GM19025 (cell line): ENCODE measurements around the gene TUBG1.
"Not testable (repeated sequence)": the region's sequence is repeated elsewhere in the genome, so short reads cannot be mapped to it uniquely, and the experiment has no call there.

Source experiments
- ATAC-seq: cut with Tn5 transposase; IDR thresholded peaks from one replicate; pipeline ENCODE4 v1.9.1; 2021; ENCODE audit warnings: mild to moderate bottlenecking, low read depth, moderate library complexity; ENCODE audit not compliant: unreplicated experiment

Gene TUBG1

DNA sequence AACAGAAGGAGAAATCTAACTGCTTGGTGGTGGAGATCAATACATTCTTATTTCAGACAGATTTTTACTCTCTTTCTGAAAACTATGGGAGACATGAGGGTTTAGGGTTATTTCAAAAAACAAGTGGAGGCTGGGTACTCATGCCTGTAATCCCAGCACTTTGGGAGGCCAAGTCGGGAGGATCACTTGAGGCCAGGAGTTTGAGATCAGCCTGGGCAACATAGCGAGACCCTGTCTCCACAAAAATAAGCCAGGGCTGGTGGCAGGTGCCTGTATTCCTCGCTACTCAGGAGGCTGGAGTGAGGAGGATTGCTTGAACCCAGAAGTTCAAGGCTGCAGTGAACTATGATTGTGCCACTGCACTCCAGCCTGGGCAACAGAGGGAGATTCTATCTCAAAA, 12.5 kb downstream of the TUBG1 start:
- not testable (repeated sequence) for ATAC-seq

- no peak for ATAC-seq
Measured at GRCh38 chr17:42623271-42623670, 13.8 kb downstream of the TUBG1 start.

DNA sequence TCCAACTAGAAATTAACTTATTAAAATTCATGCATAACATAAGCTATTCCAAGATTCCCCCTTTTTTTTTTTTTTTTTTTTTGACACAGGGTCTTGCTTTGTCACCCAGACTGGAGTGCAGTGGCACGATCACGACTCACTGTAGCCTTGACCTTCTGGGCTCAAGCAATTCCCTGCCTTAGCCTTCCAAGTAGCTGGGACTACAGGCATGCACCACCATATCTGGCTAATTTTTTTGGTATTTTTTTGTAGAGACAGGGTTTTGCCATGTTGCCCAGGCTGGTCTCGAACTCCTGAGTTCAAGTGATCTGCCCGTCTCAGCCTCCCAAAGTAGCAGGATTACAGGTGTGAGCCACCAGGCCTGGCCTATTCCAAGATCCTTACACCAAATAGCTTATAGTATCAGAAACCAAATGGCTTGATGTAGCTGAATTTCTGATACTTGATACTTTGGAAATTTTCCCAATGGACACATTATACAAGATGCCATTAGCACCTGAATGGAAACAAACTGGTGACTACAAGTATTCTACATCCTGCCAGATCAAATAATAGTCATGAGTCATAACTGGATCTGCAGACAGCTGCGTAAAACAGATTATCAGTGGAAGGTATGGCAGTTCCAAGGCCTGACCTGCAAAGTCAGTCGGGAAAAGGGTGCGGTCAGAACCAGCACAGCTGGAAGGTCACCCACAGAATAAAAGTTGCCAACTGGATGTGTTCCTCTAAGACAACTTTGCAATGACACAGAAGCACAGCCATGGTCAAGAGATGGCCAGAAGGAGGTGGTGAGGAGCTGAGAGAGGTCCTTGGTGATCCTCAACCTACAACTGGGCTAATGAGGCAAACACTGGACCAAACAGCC, 14.5 kb downstream of the TUBG1 start:
- no peak for ATAC-seq

GRCh38 chr17:42627032-42627764, 17.7 kb downstream of the TUBG1 start:
- not testable (repeated sequence) for ATAC-seq

DNA sequence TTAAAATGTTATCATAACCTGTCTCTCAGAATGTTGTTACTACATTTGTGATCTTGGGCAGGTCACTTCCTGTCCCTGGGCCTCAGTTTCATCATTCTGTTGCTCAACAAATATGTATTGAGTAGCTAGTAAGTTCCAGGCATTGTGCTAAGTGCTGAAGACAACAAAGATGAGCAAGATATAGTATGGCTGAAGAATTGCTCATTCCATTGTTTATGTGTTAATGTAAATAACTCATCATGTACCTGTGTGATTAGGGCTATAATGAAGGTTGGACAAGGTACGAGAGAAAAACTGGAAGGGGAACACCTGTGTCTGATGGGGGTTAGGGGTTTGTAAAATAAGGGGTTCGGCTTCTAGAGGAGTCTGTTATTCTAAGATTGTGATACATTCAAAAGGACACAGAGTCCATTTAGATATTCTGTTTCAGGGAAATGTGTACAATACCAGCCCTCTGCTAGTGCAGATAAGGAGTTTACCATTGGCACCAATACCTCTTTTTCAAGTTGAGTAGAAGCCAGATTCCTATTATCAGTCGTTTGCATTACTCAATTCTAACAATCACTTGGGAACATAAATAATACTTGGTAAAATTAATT, 20.0 kb downstream of the TUBG1 start:
- ATAC-seq, result no peak

GRCh38 chr17:42632949-42633444, 23.5 kb downstream of the TUBG1 start:
- no peak for ATAC-seq

GRCh38 chr17:42639525-42640113, 30.1 kb downstream of the TUBG1 start:
- no peak for ATAC-seq

GRCh38 chr17:42640121-42640520, 30.6 kb downstream of the TUBG1 start:
- no peak for ATAC-seq

DNA sequence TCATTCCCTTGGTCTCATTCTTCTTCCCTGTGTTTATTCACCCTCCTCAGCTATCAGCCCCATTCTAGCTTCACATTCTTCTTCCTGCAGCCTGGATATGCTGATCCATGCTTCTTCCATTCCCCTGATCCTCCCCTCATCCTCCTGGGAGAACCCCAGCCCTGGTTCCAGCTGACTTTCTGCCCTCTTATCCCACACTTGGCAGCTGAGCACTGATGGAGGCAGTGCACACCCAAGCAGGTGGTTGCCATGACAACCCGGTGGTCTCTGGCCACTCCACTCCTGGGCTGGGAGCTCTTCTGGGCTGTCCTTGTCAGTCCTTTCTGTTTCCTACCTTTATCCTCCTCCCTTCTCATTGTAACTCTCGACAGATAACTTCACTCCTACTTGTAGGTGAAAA, 32.9 kb downstream of the TUBG1 start:
- no peak for ATAC-seq

- no peak for ATAC-seq
Measured at GRCh38 chr17:42647778-42648177, 38.3 kb downstream of the TUBG1 start.

DNA sequence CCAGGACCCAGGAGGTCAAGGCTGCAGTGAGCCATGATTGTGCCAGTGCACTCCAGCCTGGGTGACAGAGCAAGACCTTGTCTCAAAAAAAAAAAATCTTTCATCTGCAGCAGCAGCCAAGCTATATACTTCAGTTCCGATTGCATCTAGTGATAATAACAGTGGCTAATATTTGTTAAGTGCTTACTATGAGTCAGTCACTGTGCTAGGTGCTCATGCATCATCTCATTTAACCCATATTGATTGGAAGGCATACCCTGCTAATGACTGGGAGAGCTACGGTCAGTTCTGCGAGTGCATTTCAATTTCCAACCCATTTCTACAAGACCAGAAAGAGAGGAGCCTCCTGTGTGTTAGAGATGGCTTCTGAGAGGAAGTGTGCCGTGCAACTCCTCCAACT, 41.9 kb downstream of the TUBG1 start:
- ATAC-seq, result no peak

- no peak for ATAC-seq
Measured at GRCh38 chr17:42653179-42654124, 44.0 kb downstream of the TUBG1 start.

DNA sequence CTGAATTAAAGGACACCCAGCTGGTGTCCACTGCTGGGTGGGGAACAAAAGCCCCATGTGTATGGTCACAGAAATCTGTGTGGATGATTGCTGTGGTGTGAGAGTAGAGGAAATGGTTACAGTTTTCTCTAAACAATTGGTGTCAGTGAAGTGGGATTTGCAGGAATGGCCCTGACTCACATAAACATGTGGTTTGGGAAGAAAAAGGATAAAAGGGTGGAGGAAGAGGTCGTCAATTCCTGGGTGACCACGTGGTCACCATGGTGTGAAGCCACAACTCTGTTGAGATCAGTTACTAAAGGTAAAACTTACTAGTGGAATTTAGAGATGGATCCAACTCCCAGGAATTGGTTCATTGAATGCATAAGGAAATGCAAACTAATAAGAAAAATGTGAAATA, 46.0 kb downstream of the TUBG1 start:
- ATAC-seq, result no peak

GRCh38 chr17:42657824-42658588, 48.5 kb downstream of the TUBG1 start:
- no peak for ATAC-seq

GRCh38 chr17:42659079-42659931, 49.8 kb downstream of the TUBG1 start, which contains the start of gene TUBG2:
TSS of gene TUBG2 (plus strand) at chr17:42659284. CDS start at chr17:42659504, 220 bp downstream.
- peak; percentile 45 for ATAC-seq

DNA sequence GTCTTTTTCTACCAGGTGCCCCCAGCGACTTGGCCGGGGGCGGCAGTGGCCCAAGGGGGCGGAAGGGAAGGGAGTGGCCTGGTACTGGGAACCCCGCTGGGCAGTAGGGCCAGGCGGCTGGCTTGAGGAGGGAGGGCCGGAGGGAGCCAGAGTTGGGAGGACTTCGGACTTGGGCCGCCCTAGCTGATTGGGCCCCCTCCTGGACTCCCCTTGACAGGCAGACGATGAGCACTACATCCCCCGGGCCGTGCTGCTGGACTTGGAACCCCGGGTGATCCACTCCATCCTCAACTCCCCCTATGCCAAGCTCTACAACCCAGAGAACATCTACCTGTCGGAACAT, 50.4 kb downstream of the TUBG1 start:
- not testable (repeated sequence) for ATAC-seq

DNA sequence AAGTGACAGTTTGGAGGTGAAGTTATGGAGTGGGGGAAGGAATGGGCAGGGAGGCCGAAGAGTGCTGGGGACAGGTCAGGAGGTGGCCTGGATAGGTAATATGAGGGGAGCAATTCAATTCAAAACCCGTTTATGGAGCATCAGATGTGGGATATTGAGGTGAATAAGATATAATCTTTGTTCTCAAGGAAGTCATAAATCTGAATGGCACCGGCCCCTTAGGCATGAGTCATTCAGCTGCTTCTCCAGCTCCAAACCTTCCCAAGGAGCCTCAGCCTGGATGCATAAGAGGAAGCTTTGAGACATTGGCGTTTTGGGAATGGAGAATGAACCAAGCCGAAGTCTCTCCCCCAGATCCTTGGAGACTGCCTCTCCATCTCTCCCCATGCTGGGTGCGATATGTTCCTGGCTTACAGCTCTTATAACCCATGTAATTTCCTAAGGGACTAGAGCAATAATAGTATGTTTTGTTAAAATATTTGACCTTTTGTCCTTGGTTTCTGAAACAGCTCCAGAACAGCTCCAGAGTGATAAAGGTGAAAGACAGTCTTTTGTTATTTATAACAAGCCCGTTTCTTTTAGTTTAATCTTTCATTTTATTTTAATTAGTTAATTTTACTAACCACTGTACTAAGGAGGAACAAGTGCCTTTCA, 51.3 kb downstream of the TUBG1 start:
- ATAC-seq, result no peak
